ENCODE measurements around the gene NCCRP1. TPM values are rescaled to one million over a fixed set of nuclear protein-coding genes. Genes with fewer than 3 reads are reported as not detected.
A peak's percentile ranks its signal among the peaks of the same experiment; 100 is the strongest.
"Not testable (repeated sequence)": the region's sequence is repeated elsewhere in the genome, so short reads cannot be mapped to it uniquely, and the experiment has no call there.

The NCCRP1 gene
- total and polyA plus RNA-seq, 10 donors: 0.12 to 1.7 (median 0.19) TPM; not detected in 5

DNA sequence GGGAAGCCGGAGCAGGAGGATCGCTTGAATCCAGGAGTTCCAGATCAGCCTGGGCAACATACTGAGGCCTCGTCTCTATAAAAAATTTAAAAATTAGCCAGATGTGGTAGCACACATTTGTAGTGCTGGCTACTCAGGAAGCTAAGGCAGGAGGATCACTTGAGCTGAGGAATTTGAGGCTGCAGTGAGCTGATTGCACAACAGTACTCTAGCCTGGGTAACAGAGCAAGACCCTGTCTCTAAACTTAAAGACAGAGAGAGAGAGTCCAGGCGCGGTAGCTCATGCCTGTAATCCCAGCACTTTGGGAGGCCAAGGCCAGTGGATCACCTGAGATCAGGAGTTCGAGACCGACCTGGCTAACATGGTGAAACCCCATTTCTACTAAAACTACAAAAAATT, 43.7 kb downstream of the NCCRP1 start:
- DNase-seq: no peak

DNA sequence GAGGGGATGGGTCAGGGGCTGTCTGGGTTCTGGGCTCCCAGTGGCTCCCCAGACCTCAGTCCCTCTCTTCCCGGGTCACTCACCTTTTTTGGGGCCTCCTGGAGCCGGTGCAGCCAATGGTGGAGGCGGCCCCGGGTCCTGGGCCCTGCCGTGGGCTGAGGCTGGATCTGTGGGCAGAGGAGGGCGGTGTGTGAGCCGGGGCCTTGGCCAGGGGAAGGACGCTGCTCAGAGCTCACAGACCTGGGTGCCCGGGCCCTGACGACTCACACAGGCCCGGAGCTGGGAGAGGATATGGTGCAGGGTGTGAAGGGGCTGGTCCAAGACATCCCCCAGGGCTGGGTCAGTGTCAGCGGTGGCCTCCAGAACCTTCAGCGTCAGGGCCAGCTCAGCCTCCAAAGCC, 47.0 kb downstream of the NCCRP1 start:
- intact Hi-C loops (cut with DNase I; ENCODE audit: low total_unique reads); H3K36me3 ChIP-seq; DNase-seq; H3K9me3 ChIP-seq; H3K27ac ChIP-seq; H3K4me3 ChIP-seq: not testable (repeated sequence)
- peaks cover 0 to 16% (median 9%) of the 10 kb centered on the region in 6 donors for H3K4me1 ChIP-seq
- peaks cover 0 to 28% (median 20%) of the 10 kb centered on the region in 7 donors for H3K27me3 ChIP-seq (replicated peaks in 1 of 7)
- WGBS, 5 donors: 75 to 92% (median 84%) methylated on average over 8 to 13 of the region's 13 CpGs

More for the DNA sequence above, 43.7 kb downstream of the NCCRP1 start:
- no peak for TF ChIP-seq CTCF (IDR thresholded peaks at IDR 0.05 in 8 of 11, conservative IDR thresholded peaks at IDR 0.05 in 3 of 11)
- TF ChIP-seq POLR2AphosphoS5 (IDR thresholded peaks at IDR 0.05): no peak
- no peak for TF ChIP-seq POLR2A (IDR thresholded peaks at IDR 0.05)
- Histone ChIP-seq H3K9me3 (no peaks in the 10 kb centered on the region), H3K27ac (no peak overlapping the region), H3K4me3 (no peak overlapping the region), H3K27me3 (replicated peaks in 1 of 7) (peaks cover 0 to 25% (median 0%) of the 10 kb centered on the region in 7 donors), H3K36me3 (no peaks in the 10 kb centered on the region), H3K4me1 (peaks cover 0 to 14% (median 11%) of the 10 kb centered on the region in 6 donors)
- 83 to 93% (median 88%) methylated on average over 7 of the region's 7 CpGs for WGBS, 5 donors
- intact Hi-C loops (cut with DNase I; ENCODE audit: low total_unique reads): no loop called here

- H3K36me3 ChIP-seq; H3K9me3 ChIP-seq; intact Hi-C loops (cut with DNase I; ENCODE audit: low total_unique reads); H3K27ac ChIP-seq; DNase-seq; H3K4me3 ChIP-seq: not testable (repeated sequence)
- Histone ChIP-seq H3K27me3 (replicated peaks in 1 of 7) (peaks cover 0 to 36% (median 23%) of the 10 kb centered on the region in 7 donors), H3K4me1 (peaks cover 0 to 16% (median 9%) of the 10 kb centered on the region in 6 donors)
- whole genome bisulfite sequencing, 5 donors: 87 to 100% (median 89%) methylated on average over 4 to 11 of the region's 12 CpGs
Observed at GRCh38 chr19:39244410-39245100, 47.8 kb downstream of the NCCRP1 start, which contains the start of gene IFNL3. Gene IFNL3 (minus strand): TSS chr19:39245006. CDS start chr19:39244967, 39 bp downstream.

DNA sequence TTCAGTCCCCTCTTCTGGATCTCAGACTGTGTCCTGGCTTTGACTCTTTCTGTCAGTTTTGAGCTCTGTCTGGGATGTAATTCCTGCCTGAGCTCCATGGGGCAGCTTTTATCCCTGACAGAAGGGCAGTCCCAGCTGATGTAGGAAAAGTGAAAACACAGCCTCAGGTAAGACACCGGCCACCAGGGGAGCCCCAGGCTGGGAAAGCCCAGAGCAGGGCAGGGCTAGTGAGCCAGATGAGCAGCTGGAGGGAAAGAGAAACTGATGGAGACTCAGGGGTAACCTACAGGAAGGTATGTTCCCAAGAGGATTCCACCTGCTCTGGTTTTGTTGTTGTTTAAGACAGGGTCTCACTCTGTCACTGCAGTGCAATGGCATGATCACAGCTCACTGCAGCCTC, 48.4 kb downstream of the NCCRP1 start:
- H3K4me3 ChIP-seq; H3K27ac ChIP-seq; H3K36me3 ChIP-seq; intact Hi-C loops (cut with DNase I; ENCODE audit: low total_unique reads); H3K9me3 ChIP-seq; DNase-seq: not testable (repeated sequence)
- Histone ChIP-seq H3K4me1 (peaks cover 0 to 16% (median 9%) of the 10 kb centered on the region in 6 donors), H3K27me3 (replicated peaks in 1 of 7) (peaks cover 0 to 43% (median 23%) of the 10 kb centered on the region in 7 donors)
- WGBS, 5 donors: no CpG with 5 or more reads among the region's 1 CpG

DNA sequence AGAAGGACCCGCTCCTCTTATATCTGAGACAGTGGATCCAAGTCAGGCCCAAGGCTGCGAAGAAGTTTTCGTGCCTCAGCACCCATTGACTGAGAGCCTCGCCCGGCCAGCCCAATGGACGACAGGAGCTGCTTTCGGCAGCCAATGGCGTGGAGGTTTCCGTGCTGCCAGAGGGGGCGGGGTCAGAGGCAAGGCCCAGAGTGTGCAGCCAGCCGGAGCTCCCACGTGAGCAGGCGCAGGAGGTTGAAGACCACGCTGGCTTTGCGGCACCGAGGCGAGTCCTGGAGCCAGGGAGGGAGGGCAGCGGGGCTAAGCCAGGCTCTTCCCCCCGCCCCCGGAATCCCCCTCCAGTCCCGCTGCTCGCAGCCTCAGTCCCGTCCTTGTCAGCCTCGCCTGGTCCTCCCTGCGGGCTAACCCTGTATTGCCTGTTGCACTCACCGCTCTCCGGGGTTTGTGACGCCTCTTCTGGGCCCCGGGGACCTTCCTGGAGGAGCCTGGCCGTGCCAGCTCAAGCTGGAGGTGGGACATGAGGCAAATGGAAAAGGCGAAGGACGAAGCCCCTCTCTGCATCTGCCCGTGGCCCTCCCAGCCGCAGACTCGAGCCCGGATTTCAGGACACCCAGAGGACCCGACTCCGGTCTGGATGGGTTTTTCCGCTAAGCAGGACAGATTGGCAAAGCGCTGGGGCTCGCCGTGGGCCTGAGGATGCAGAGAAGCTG, 50.3 kb downstream of the NCCRP1 start:
- TF ChIP-seq POLR2A (IDR thresholded peaks at IDR 0.05) (no peak), CTCF (IDR thresholded peaks at IDR 0.05 in 8 of 11, conservative IDR thresholded peaks at IDR 0.05 in 3 of 11) (no peak), POLR2AphosphoS5 (IDR thresholded peaks at IDR 0.05) (no peak)
- 26 to 42% (median 32%) methylated on average over 10 to 42 of the region's 42 CpGs for WGBS, 5 donors
- H3K4me3 ChIP-seq: peak overlapping the region in 3 of 8 donors; percentile 7 to 39 (median 11)
- no peaks in the 10 kb centered on the region for H3K36me3 ChIP-seq
- H3K27me3 ChIP-seq (replicated peaks in 1 of 7): peaks cover 0 to 51% (median 23%) of the 10 kb centered on the region in 7 donors
- H3K9me3 ChIP-seq: no peaks in the 10 kb centered on the region
- DNase-seq: peak; percentile 75
- H3K4me1 ChIP-seq: peaks cover 0 to 16% (median 9%) of the 10 kb centered on the region in 6 donors
- intact Hi-C loops (cut with DNase I; ENCODE audit: low total_unique reads): no loop called here
- H3K27ac ChIP-seq: no peak overlapping the region
